HepG2 (cell line): Measurements from ENCODE around the gene RIPOR1.

ENCODE experiments used
- HNF1B ChIP-seq: sonication (generic); formaldehyde crosslinking; IDR thresholded peaks from 2 replicates; pipeline ENCODE4 v1.5.1; 2020; ENCODE audit warnings: mild to moderate bottlenecking, moderate library complexity, missing genetic modification reagents
- NFYB ChIP-seq: sonication (generic); formaldehyde crosslinking; IDR thresholded peaks from 2 replicates; pipeline ENCODE4 v1.4.0; 2020; ENCODE audit warnings: missing genetic modification reagents
- ZBTB1 ChIP-seq: sonication (generic); formaldehyde crosslinking; IDR thresholded peaks from 2 replicates; pipeline ENCODE4 v1.4.0; 2020; ENCODE audit warnings: missing genetic modification reagents, borderline replicate concordance
- ZNF274 ChIP-seq: sonication (generic); formaldehyde crosslinking; IDR thresholded peaks from 2 replicates; pipeline ENCODE4 v1.5.1; 2020; ENCODE audit warnings: mild to moderate bottlenecking, missing genetic modification reagents
- ZSCAN29 ChIP-seq: sonication (generic); formaldehyde crosslinking; conservative IDR thresholded peaks from 2 replicates; pipeline ENCODE4 v1.4.0; 2020; ENCODE audit warnings: mild to moderate bottlenecking, missing genetic modification reagents

- TF ChIP-seq HNF1B (no peak), ZBTB1 (CRISPR knock-in tag) (no peak), NFYB (CRISPR knock-in tag) (no peak), ZSCAN29 (CRISPR knock-in tag) (no peak), ZNF274 (no peak)
Measured at GRCh38 chr16:67516296-67517154, 12.1 kb upstream of the RIPOR1 start.
